HCT116 (cell line): ENCODE data around the gene TAS2R30.

Experiments used
- EGR1 ChIP-seq: IDR thresholded peaks from 2 replicates; pipeline ENCODE4 v1.6.1; 2012; ENCODE audit warnings: low read depth
- EZH2 ChIP-seq: fragments of 200-600 bp; sonication (generic); IDR thresholded peaks from 2 replicates; pipeline ENCODE4 v1.6.1; 2017; ENCODE audit warnings: antibody characterized with exemption, mixed run types
- EZH2phosphoT487 ChIP-seq: fragments of 200-600 bp; IDR thresholded peaks from 2 replicates; pipeline ENCODE4 v1.6.1; 2018; ENCODE audit warnings: antibody characterized with exemption, borderline replicate concordance
- POLR2AphosphoS5 ChIP-seq: IDR thresholded peaks from 2 replicates; pipeline ENCODE4 v1.6.1; 2011; ENCODE audit warnings: mild to moderate bottlenecking, low read depth, low read length, moderate library complexity
- REST ChIP-seq: IDR thresholded peaks from 2 replicates; pipeline ENCODE4 v1.6.1; 2012; ENCODE audit warnings: low read depth
- ZFX ChIP-seq: fragments of 450-650 bp; IDR thresholded peaks from 2 replicates; pipeline ENCODE4 v1.6.1; 2017
- TF ChIP-seq, protein P1 (sequence below), 3 experiments: fragments of 200-600 bp in 1 of 3; sonication (generic) in 1 of 3; IDR thresholded peaks in 2 of 3; conservative IDR thresholded peaks in 1 of 3; 2 replicates each; pipeline ENCODE4 v1.5.1; 2012 to 2017; ENCODE audit warnings: low read depth in 2 of 3, low read length in 2 of 3, antibody characterized with exemption in 1 of 3, borderline replicate concordance in 1 of 3, control low read depth in 1 of 3, mild to moderate bottlenecking in 1 of 3, mixed read lengths in 1 of 3, mixed run types in 1 of 3, moderate library complexity in 1 of 3; ENCODE audit not compliant: insufficient read depth in 1 of 3

DNA sequence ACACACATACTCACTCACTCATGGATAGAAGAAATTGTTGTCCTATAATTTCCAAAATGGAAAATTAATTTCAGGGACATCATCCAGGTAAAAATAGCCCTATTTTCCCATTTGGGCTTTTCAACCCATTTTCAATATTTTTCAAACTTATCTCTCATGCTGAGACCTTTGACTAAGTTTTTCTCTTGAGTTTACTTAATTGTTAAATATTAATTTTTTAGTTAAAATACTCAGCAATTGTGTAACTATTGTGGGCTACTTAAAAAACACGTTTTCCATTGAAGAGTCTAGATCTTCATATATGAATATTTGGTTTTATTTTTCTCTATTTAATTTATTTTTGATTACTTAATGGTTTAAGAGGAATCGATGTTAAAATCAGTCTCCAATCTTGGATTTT lies 28.2 kb downstream of the TAS2R30 start:
- no peak for TF ChIP-seq REST
- no peak for TF ChIP-seq EZH2phosphoT487
- no peak for TF ChIP-seq EGR1
- no peak for TF ChIP-seq EZH2
- no peak for TF ChIP-seq ZFX
- TF ChIP-seq, protein P1, sequence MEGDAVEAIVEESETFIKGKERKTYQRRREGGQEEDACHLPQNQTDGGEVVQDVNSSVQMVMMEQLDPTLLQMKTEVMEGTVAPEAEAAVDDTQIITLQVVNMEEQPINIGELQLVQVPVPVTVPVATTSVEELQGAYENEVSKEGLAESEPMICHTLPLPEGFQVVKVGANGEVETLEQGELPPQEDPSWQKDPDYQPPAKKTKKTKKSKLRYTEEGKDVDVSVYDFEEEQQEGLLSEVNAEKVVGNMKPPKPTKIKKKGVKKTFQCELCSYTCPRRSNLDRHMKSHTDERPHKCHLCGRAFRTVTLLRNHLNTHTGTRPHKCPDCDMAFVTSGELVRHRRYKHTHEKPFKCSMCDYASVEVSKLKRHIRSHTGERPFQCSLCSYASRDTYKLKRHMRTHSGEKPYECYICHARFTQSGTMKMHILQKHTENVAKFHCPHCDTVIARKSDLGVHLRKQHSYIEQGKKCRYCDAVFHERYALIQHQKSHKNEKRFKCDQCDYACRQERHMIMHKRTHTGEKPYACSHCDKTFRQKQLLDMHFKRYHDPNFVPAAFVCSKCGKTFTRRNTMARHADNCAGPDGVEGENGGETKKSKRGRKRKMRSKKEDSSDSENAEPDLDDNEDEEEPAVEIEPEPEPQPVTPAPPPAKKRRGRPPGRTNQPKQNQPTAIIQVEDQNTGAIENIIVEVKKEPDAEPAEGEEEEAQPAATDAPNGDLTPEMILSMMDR (IDR thresholded peaks at IDR 0.05 in 2 of 3, conservative IDR thresholded peaks at IDR 0.05 in 1 of 3; ENCODE audit: borderline replicate concordance in 1 of 3, insufficient read depth in 1 of 3, low read depth in 2 of 3, low read length in 2 of 3): no peak
- no peak for TF ChIP-seq POLR2AphosphoS5
